GM19035 (cell line): Measurements from ENCODE around the gene OR7D2.

Experiments used
- ATAC-seq: cut with Tn5 transposase; IDR thresholded peaks from one replicate; pipeline ENCODE4 v1.9.1; 2021; ENCODE audit not compliant: unreplicated experiment

Gene OR7D2

GRCh38 chr19:9178901-9179300 lies at the start of gene OR7D2:
OR7D2 (plus strand) TSS chr19:9178979; CDS start chr19:9185782, 6,803 bp downstream.
- ATAC-seq = no peak

- no peak for ATAC-seq
Observed at GRCh38 chr19:9130965-9131364, 47.8 kb upstream of the OR7D2 start.

- no peak for ATAC-seq
Observed at GRCh38 chr19:9132422-9132821, 46.4 kb upstream of the OR7D2 start.

- peak; percentile 8 for ATAC-seq
Observed at GRCh38 chr19:9139609-9140158, 39.1 kb upstream of the OR7D2 start.

GRCh38 chr19:9140159-9140874 lies 38.5 kb upstream of the OR7D2 start, which contains the start of gene ZNF317:
ZNF317 (plus strand) TSS chr19:9140397; CDS start chr19:9156017, 15,620 bp downstream.
- ATAC-seq = peak; percentile 91

DNA sequence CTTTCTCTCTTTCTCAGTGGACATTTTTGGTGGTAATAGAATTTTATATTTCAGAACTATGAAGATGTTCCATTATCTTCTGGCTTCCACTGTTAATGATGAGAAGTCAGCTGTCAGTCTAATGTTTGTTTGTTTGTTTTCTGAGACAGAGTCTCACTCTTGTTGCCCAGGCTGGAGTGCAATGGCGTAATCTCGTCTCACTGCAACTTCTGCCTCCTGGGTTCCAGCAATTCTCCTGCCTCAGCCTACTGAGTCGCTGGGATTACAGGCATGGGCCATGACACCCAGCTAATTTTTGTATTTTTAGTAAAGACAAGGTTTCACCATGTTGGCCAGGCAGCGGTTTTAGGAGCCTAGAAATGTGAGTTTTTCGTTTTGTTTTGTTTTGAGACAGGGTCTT lies 33.9 kb upstream of the OR7D2 start:
- no peak for ATAC-seq

GRCh38 chr19:9146882-9147281 lies 31.9 kb upstream of the OR7D2 start:
- ATAC-seq = no peak

DNA sequence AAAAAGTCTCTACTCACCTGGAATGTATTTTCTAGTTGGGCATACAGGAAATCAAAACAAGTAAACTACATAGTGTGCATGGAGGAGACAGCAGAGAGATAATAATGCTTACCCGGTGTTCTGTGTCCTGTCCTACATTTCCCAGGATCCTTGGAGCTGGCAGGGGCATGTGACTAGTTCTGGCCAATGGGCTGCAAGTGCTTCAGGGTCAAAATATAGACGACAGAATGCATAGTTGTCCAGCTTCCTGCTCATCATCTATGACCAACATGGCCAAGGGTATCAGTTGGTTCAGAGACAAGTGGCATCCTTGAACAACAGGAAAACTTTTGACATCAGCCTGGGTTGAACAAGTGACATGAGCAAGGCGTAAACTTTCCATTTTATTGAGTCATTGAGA lies 30.1 kb upstream of the OR7D2 start:
- ATAC-seq = no peak

DNA sequence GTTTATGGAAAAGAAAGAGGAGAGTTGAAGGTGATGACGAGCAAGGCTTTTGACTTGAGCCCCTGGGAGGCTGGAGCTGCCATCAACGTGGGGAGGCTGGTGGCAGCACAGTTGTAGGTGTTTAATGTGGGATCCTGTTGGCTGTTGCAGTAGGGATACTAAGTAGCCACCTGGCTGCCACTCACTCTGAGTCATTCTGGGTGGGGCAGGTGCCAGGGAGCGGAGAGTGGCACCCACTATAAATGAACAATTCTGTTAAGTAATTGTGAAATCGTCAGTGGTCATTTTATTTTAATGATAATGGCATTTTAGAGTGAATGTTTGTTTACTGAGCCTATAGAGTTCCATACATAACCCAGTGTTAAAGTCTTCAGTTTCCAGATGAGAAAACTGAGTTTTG lies 28.8 kb upstream of the OR7D2 start:
- ATAC-seq = no peak

- no peak for ATAC-seq
Observed at GRCh38 chr19:9150650-9151049, 28.1 kb upstream of the OR7D2 start.

- no peak for ATAC-seq
Observed at GRCh38 chr19:9151367-9151766, 27.4 kb upstream of the OR7D2 start.

- no peak for ATAC-seq
Observed at GRCh38 chr19:9155591-9155990, 23.2 kb upstream of the OR7D2 start.

DNA sequence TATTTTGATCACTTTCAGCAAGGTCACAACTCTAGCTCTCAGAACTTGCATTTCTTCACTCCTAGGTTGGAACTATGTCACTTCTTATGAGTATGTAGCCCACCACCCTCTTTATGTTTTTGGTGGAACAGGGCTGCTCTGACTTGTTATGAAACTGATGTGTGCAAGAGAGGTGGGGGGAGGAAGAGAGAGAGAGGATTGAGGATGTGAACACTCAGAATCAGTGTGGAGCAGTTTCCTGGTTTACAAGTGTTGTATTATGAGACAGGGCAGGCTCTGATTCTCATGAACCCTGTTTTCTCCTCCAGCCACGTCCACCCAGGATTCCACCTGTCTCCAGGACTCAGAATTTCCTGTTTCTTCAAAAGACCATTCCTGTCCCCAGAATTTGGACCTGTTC lies 22.5 kb upstream of the OR7D2 start:
- no peak for ATAC-seq

GRCh38 chr19:9159891-9160290 lies 18.9 kb upstream of the OR7D2 start:
- ATAC-seq = no peak

GRCh38 chr19:9161427-9161826 lies 17.4 kb upstream of the OR7D2 start:
- no peak for ATAC-seq

GRCh38 chr19:9165261-9165660 lies 13.5 kb upstream of the OR7D2 start:
- ATAC-seq = no peak

DNA sequence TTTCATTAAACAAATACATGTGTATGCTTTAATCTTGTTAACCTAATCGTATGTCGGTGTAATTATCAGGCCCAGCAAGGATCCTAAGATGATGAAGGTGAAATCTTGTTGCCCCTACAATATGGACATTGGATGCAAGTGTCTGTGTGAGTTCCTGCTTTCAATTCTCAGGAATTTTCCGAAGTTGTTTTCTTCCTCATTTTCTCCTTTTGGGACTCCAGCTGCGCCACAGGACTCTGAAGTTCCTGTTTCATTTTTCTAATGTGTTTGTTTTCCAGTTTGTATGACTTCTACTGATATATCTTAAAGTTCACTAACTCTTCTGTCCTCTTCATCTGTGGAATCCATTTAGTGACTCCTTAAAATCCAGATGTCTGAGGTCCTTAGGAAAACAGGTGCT lies 11.9 kb upstream of the OR7D2 start:
- ATAC-seq = no peak

DNA sequence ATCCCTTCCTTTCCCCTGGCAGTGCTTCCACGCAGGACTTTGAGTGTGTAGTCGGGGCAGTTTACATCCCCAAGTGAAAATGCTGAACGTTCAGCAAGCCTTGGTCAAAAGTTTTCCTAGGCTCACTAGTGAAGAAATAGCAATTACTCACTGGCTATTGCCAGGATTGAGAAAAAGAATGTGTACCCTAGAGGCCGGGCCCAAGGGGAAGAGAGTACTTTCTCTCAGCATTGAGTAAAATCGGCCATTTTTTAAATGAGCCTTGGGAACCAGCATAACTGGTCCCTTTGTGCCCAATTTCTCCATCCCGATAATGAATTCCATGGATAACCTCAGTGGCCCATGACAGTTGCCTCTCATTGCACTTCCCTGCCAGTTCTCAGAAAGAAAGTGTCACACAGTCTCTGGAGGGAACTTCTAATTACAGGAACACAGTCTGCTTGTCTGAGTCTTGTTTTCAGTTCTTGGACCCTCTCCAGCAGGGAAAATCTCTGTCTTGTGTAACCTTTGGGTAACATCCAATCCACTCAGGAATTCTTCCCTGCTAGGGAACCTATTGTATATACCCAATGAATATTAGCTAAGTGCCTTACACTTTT lies 7.3 kb upstream of the OR7D2 start:
- no peak for ATAC-seq

GRCh38 chr19:9175326-9175725 lies 3.5 kb upstream of the OR7D2 start:
- no peak for ATAC-seq

GRCh38 chr19:9183000-9183399 lies 4.2 kb downstream of the OR7D2 start:
- ATAC-seq = no peak

DNA sequence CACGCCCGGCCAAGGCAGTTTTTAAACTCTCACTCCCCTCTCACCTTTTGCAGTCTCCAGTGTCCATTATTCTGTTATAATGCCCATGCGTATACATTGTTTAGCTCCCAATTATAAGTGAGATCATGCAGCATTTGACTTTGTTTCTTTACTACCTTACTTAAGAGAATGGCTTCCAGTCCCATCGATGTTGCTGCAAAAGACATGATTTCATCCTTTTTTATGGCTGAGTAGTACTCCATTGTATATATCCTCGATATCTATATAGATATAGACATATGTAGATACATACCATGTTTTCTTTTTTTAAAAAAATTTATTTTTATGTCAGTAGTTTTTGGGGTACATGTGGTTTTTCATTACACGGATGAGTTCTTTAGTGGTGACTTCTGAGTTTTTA lies 8.4 kb downstream of the OR7D2 start:
- no peak for ATAC-seq

- no peak for ATAC-seq
Observed at GRCh38 chr19:9189535-9189934, 10.8 kb downstream of the OR7D2 start.
